Choroid plexus epithelial cell (primary cell): ENCODE data around the gene CDK3.
"Not testable (repeated sequence)": the region's sequence is repeated elsewhere in the genome, so short reads cannot be mapped to it uniquely, and the experiment has no call there.

Experiments
- DNase-seq: peaks from one replicate; pipeline ENCODE4 v3.0.0-alpha.2; 2010; ENCODE audit warnings: low read depth
- H3K4me3 ChIP-seq: 2 replicates; pipeline ENCODE4 v1.5.1; 2011; ENCODE audit warnings: low read depth, mild to moderate bottlenecking, control low read depth, low read length, moderate library complexity
- TF ChIP-seq, protein P1 (sequence below): conservative IDR thresholded peaks from 2 replicates; pipeline ENCODE4 v1.5.1; 2011; ENCODE audit warnings: low read depth, mild to moderate bottlenecking, control low read depth, inconsistent platforms, low read length, moderate library complexity

Gene CDK3

DNA sequence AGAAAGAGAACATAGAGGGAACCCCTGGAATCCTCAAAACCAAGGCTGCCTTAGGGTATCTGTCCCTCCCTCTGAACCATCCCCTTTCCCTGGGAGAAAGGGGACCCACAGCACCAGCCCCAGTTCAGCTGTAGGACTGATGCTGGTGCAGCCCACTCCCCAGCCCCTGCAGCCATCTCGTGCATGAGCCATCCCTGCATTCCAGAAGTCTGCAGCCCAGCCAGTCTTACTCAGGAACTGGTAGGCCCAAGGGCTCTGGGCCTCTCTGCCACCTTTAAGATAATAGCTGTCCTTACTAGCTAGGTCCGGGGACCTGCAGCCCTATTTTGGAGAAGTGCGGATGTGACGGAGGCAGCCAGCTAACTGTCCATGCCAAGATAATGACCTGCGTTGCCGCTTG lies 32.5 kb downstream of the CDK3 start:
- DNase-seq: no peak
- H3K4me3 ChIP-seq: no peak overlapping the region
- TF ChIP-seq, protein P1, sequence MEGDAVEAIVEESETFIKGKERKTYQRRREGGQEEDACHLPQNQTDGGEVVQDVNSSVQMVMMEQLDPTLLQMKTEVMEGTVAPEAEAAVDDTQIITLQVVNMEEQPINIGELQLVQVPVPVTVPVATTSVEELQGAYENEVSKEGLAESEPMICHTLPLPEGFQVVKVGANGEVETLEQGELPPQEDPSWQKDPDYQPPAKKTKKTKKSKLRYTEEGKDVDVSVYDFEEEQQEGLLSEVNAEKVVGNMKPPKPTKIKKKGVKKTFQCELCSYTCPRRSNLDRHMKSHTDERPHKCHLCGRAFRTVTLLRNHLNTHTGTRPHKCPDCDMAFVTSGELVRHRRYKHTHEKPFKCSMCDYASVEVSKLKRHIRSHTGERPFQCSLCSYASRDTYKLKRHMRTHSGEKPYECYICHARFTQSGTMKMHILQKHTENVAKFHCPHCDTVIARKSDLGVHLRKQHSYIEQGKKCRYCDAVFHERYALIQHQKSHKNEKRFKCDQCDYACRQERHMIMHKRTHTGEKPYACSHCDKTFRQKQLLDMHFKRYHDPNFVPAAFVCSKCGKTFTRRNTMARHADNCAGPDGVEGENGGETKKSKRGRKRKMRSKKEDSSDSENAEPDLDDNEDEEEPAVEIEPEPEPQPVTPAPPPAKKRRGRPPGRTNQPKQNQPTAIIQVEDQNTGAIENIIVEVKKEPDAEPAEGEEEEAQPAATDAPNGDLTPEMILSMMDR: no peak

DNA sequence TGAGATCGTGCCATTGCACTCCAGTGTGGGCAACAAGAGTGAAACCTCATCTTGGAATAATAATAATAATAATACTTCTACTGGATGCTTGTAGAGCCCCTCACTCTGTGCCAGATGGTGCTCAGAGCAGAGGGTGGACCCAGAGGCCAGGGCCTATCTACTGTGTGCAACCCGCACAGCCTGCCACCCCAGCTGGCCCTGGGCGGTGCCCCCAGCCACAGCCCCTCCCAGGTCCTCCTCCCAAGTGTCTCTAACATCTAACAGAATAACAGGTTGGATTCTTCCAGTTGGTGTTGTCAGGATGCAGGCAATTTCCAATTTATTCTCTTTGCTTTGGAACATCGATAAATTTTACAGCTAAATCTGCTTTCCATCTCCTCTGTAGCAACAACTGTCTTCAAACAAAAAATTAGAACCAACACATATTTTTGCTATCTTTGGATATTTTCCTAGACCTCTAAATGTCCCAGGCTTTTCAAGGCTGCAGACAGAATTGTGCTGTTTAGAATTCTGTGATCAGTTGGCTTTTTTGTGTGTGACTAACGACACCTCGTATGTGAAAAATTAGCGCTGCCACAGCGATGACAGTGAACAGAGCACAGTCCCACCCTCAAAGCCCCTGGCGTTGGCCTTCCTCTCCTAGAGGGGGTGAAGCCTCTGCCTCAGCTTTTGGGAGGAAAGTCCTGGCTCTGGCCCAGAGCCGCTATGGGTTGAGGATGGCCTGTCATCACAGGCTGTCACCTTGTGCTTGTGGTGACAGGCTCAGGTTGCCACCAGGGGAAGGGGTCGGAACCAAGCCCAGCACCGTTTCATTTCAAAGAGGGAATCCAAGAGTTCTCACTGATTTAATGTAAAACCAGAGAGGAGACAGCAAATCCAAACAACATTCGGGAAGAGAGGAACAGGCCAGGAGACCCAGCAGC lies 34.0 kb downstream of the CDK3 start:
- no peak overlapping the region for H3K4me3 ChIP-seq
- no peak for DNase-seq
- TF ChIP-seq, protein P1: no peak

DNA sequence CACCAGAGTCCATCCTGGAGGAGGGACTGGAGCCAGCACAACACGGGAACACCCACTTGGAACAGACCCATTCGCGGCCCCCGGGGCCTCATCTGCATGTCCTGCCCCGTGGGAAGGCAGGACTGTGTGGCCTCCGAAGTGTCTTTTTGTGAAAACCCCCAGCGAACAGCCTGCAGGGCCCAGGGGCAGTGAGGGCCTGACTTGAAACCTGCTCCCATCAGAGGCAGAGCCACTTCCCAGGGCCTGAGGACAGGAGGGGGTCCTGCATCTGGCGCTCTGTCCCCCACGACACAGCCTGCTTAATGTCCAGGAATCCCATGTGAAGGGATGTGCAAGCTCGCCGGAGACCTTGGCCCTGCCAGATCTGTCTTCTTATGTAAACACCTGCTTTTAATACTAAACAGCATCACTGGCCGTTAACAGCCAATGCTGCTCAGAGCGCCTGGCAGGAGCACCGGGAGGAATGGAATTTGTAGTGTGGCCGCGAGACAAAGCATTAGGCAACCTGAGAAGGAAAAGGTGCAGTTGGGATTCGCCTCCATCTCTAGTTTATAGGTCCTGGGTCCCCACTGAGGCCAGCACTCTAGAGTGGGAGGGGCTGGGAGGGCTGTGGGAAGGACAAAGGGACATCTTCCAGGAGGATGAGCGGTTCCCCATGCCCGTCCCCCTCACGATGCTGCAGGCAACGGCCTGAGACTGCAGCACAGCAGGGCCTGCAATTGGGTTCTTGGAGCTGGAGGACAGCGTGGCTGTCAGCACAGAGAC lies 36.0 kb downstream of the CDK3 start:
- DNase-seq: peak; percentile 16
- TF ChIP-seq, protein P1: no peak
- no peak overlapping the region for H3K4me3 ChIP-seq

DNA sequence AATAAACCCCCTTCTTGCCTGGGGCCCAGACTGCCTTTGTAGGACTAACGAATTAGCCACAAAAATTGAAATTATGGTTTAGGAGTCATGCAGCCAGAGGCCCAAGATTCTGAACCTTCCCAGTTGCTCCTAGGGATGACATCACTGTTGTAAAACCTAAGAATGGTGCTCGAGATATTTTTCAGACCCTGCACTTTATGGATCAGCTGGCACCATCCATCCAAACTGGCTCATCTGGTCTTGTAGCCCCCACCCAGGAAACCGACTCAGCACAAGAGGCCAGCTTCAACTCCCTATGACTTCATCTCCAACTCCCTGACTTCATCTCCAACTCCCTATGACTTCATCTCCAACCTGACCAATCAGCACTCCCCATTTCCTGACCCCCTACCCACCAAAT lies 37.4 kb downstream of the CDK3 start:
- TF ChIP-seq, protein P1: no peak
- no peak for DNase-seq
- no peak overlapping the region for H3K4me3 ChIP-seq

DNA sequence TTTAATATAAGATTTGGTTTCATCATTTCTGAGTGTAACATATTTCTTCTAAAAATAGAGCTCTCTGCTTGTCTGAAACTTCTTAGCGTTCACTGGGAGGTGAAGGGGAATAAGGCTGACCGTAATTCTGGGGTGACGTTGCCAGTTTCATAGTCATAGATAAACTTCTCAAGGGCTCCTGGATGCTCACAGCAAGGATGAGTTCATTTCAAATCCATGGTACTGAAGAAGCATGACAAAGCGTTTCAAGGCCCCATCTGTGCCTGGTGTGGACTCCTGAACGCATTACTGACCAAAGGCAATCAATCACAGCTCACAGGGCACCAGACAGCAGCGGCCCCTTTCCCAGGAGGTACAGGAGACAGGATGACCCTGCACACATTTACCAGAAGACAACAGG lies 38.5 kb downstream of the CDK3 start:
- TF ChIP-seq, protein P1: no peak
- no peak overlapping the region for H3K4me3 ChIP-seq

GRCh38 chr17:76040376-76040775 lies 39.7 kb downstream of the CDK3 start:
- no peak for DNase-seq
- H3K4me3 ChIP-seq: no peak overlapping the region
- TF ChIP-seq, protein P1: no peak

More for the DNA sequence above, 38.5 kb downstream of the CDK3 start:
- DNase-seq: no peak

DNA sequence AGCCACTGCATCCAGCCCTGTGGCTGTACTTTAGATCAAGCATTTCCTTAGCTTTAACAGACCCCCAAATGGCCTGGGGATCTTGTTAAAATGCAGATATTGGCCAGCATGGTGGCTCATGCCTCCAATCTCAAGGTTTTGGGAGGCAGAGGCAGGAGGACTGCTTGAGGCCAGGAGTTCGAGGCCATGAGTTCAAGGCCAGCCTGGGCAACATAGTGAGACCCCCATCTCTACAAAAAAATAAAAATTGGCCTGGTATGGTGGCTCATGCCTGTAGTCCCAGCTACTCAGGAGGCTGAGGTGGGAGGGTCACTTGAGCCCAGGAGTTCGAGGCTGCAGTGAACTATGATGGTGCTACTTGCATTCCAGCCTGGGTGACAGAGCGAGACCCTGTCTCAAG lies 42.2 kb downstream of the CDK3 start:
- not testable (repeated sequence) for DNase-seq, H3K4me3 ChIP-seq

DNA sequence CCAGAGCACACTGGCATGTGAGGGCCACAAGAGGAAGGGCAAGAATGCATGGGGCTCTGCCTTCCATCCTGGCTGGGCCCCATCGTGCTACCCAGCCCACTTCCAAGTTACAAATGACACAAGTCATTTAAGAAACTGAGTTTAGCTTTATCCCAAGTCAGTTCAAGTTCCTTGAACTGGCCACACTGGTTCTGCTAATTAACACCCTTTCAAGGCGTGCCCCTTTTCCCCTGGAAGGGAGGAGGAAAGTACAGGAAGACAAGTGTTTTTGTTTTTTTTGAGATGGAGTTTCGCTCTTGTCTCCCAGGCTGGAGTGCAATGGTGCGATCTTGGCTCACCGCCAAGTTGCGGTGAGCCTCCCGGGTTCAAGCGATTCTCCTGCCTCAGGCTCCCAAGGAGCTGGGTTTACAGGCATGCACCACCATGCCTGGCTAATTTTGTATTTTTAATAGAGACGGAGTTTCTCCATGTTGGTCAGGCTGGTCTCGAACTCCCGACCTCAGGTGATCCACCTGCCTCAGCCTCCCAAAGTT lies 43.9 kb downstream of the CDK3 start:
- H3K4me3 ChIP-seq, DNase-seq: not testable (repeated sequence)
